HCT116 (cell line): ENCODE data around the gene DNAH7.

Experiments
- CTCF ChIP-seq, 3 experiments: fragments of 200-600 bp in 1 of 3; sonication (generic) in 1 of 3; IDR thresholded peaks in 2 of 3; conservative IDR thresholded peaks in 1 of 3; 2 replicates each; pipeline ENCODE4 v1.5.1; 2012 to 2017; ENCODE audit warnings: low read depth in 2 of 3, low read length in 2 of 3, antibody characterized with exemption in 1 of 3, borderline replicate concordance in 1 of 3, control low read depth in 1 of 3, mild to moderate bottlenecking in 1 of 3, mixed read lengths in 1 of 3, mixed run types in 1 of 3, moderate library complexity in 1 of 3; ENCODE audit not compliant: insufficient read depth in 1 of 3
- POLR2AphosphoS5 ChIP-seq: IDR thresholded peaks from 2 replicates; pipeline ENCODE4 v1.6.1; 2011; ENCODE audit warnings: mild to moderate bottlenecking, low read depth, low read length, moderate library complexity
- TCF7L2 ChIP-seq: IDR thresholded peaks from 2 replicates; pipeline ENCODE4 v1.7.0; 2011; ENCODE audit warnings: borderline replicate concordance, inconsistent platforms; ENCODE audit not compliant: insufficient read depth, insufficient read length; ENCODE audit errors: extremely low read depth

GRCh38 chr2:195696012-195696411 lies 372.6 kb downstream of the DNAH7 start:
- TF ChIP-seq TCF7L2: no peak
- TF ChIP-seq CTCF (IDR thresholded peaks at IDR 0.05 in 2 of 3, conservative IDR thresholded peaks at IDR 0.05 in 1 of 3; ENCODE audit: borderline replicate concordance in 1 of 3, insufficient read depth in 1 of 3, low read depth in 2 of 3, low read length in 2 of 3): no peak
- no peak for TF ChIP-seq POLR2AphosphoS5
